Stimulated activated CD4-positive, alpha-beta T cell treated with anti-CD3 and anti-CD28 coated beads, Interleukin-4, amount 100 ng/mL, for 1 hour (primary cell): Measurements from ENCODE around the gene GPRC5D.

Source experiments
- DNase-seq: peaks from one replicate; pipeline ENCODE4 v3.0.0-alpha.2; 2020

GPRC5D gene

GRCh38 chr12:12903642-12904609 lies 48.0 kb downstream of the GPRC5D start:
- DNase-seq, result no peak

- DNase-seq, result no peak
Observed at GRCh38 chr12:12902036-12902435, 49.9 kb downstream of the GPRC5D start.

- DNase-seq, result no peak
Observed at GRCh38 chr12:12901158-12901791, 50.7 kb downstream of the GPRC5D start.

GRCh38 chr12:12900786-12901157 lies 51.2 kb downstream of the GPRC5D start:
- DNase-seq, result no peak

GRCh38 chr12:12899530-12900380 lies 52.2 kb downstream of the GPRC5D start:
- peak; percentile 43 for DNase-seq

GRCh38 chr12:12898911-12899511 lies 53.0 kb downstream of the GPRC5D start:
- no peak for DNase-seq

GRCh38 chr12:12898136-12898717 lies 53.7 kb downstream of the GPRC5D start:
- DNase-seq, result no peak

GRCh38 chr12:12897302-12897701 lies 54.7 kb downstream of the GPRC5D start:
- no peak for DNase-seq

GRCh38 chr12:12896260-12896659 lies 55.7 kb downstream of the GPRC5D start:
- no peak for DNase-seq

GRCh38 chr12:12893438-12893837 lies 58.5 kb downstream of the GPRC5D start:
- no peak for DNase-seq

- no peak for DNase-seq
Observed at GRCh38 chr12:12892681-12893141, 59.3 kb downstream of the GPRC5D start.

GRCh38 chr12:12891881-12892355 lies 60.1 kb downstream of the GPRC5D start:
- no peak for DNase-seq

- peak; percentile 34 for DNase-seq
Observed at GRCh38 chr12:12891080-12891880, 60.7 kb downstream of the GPRC5D start, which contains the start of gene GPRC5A. GPRC5A (plus strand) TSS chr12:12891562; CDS start chr12:12908250, 16,688 bp downstream.
